ENCODE data around the gene SLC35A4.
"Not testable (repeated sequence)": the region's sequence is repeated elsewhere in the genome, so short reads cannot be mapped to it uniquely, and the experiment has no call there.

The SLC35A4 gene

DNA sequence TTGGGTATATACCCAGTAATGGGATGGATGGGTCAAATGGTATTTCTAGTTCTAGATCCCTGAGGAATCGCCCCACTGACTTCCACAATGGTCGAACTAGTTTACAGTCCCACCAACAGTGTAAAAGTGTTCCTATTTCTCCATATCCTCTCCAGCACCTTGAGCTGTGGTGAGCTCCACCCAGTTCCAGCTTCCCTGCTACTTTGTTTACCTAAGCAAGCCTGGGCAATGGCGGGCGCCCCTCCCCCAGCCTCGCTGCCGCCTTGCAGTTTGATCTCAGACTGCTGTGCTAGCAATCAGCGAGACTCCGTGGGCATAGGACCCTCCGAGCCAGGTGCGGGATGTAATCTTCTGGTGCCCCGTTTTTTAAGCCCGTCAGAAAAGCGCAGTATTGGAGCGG lies 28.4 kb downstream of the SLC35A4 start:
- not testable (repeated sequence) for DNase-seq

DNA sequence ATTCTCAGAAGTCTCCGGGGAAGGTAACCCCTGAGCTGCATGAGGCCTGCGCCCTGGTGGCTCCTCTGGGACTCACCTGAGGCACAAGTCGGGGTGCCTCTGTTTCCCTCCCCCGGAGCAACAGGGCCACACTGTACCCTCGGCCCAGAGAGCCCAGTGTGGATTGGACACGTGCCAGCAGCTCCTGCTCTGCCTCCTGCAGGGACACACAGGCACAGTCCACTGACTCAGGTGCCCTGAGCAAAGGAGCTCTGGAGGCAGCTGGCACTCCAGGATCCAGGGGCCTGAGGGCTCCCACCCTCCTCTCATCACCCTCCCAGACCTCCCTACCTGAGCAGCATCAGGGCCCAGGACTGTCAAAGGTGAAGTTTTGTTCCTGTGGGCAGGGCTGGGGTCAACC lies 29.5 kb downstream of the SLC35A4 start:
- no peak for DNase-seq

DNA sequence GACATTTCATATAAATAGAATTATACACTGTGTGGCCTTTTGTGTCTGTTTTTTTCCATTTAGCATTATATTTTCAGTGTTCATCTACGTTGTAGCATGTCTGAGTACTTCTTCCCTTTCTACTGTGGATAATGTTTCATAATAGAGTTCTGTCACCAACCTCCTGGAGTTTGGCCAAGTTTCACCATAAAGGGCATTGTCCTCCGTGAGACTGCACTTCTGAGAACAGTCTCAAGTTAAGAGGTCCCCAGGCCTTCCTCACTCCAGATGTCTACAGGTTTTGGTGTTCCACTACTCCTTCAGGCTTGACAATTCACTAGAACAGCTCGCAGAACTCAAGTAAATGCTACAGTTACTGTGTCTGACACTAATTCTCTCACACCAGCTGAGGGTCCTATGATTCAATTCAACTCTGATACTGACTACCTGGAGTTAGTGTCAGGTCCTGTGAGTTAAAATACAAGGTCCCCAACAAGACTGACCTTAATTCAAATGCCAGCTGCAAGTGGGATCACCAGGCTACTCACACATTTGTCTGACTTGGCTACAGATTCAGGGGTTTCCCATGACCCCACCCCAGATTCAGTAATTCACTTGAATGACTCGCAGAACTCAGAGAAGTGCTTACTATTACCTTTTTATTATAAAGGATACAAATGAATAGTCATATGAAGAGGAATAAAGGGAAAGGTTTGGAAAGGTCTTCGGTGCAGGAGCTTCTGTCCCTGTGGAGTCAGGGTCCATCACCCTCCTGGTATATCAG lies 31.1 kb downstream of the SLC35A4 start:
- DNase-seq, result no peak

- DNase-seq, result no peak
Measured at GRCh38 chr5:140596321-140596741, 31.7 kb downstream of the SLC35A4 start.

GRCh38 chr5:140598836-140599235 lies 34.2 kb downstream of the SLC35A4 start:
- DNase-seq, result no peak

- DNase-seq, result no peak
Measured at GRCh38 chr5:140600096-140600495, 35.5 kb downstream of the SLC35A4 start.

DNA sequence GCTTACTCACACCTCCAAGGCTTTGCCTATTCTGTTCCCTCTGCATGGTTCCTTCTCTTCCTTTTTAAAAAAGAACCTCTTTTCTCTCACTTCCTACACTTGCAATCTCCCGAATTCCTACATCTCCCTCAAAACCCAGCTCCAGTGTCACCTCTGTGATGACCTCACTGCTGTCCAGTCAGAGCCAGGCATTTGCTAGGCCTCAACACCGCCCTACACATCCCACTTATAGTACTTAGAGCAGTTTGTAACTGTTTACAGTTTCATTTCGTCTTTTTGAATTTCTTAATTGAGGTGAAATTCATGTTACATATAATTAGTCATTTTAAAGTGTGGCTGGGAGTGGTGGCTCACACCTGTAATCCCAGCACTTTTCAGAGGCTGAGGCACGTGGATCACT lies 37.5 kb downstream of the SLC35A4 start:
- DNase-seq, result no peak

DNA sequence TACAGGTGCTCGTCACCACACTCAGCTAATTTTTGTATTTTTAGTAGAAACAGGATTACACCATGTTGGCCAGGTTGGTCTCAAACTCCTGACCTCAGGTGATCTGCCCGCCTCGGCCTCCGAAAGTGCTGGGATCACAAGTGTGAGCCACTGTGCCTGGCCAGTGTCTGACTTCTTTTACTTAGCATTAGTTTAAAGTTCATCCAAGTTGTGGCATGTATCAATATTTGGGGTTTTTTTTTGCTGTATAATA lies 38.7 kb downstream of the SLC35A4 start:
- not testable (repeated sequence) for DNase-seq

- no peak for DNase-seq
Measured at GRCh38 chr5:140603734-140604133, 39.1 kb downstream of the SLC35A4 start.

DNA sequence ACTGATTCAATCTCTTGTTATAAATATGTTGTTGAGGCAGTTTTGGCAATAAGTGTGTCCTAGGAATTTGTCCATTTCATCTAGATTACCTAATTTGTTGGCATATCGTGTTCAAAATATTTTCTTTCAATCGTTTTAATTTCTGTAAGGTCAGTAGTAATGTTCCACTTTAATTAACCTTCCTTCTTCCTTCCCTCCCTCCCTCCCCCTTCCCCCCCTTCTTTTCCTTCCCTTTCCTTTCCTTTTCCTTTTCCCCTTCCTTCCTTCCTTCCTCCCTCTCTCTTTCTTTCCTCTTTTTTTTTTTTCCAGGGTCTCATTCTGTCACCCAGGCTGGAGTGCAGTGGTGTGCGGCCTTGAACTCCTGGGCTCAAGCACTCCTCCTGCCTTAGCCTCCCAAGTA lies 41.3 kb downstream of the SLC35A4 start:
- DNase-seq, result no peak

GRCh38 chr5:140607031-140607430 lies 42.4 kb downstream of the SLC35A4 start:
- DNase-seq, result no peak

DNA sequence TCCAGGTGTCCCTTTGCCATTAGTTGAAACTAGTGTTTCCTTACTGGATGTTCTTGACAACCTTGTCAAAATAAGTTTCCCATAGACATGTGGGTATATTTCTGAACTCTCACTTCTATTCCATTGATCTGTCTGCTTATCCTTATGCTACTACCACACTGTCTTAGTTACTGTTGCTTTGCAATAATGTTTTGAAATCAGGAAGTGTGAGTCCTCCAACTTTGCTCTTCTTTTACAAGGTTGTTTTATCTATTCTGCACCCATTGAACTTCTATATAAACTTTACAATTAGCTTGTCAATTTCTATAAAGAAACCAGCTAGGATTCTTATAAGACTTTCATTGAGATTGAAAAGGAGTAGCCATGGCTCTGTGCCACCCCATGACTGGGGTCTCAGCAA lies 44.1 kb downstream of the SLC35A4 start:
- no peak for DNase-seq

DNA sequence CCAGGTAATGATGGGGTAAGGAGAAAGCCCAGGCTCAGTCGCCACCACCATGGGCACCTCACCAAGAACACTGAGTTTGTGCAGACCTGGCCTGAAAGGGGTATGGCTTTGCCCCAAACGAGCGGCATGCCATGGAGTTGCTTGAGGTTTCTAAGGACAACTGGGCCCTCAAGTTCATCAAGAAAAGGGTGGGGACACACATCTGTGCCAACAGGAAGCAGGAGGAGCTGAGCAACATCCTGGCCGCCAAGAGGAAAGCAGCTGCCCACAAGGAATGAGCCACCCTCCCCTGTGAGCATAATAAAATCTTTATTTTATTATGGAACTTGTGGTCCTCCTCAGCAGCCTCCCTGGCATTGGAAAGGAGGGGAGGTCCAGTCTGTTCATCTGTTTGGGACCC lies 44.5 kb downstream of the SLC35A4 start:
- no peak for DNase-seq

DNA sequence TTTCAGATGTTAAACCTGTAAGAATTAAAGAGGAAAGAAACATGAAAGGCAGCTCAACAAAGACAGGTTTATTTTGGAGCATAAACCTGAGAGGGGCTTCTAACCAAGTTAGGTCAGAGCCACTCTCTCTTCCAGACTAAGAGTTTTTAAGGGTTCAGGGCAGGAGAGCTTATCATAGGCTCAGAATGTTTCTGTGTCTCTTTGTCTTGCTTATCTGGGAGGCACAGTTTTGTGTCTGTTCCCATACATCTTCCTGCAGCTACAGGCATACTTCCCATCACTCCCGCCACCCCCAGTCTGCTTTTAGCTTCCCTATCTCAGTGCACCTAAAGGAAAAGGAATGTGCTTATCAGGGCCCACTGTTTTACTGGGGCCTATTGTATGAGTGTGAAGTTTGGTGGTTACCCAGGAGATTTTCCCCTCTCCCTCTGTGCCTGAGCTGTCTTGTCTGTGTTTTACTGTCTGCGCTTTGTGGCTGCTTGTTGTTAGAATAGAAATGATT lies 46.4 kb downstream of the SLC35A4 start:
- no peak for DNase-seq

Data from NCI-H146 (cell line).